GM12873 (cell line): ENCODE data around the gene PFKFB2.

Source experiments
- CTCF ChIP-seq: IDR thresholded peaks from 2 replicates; pipeline ENCODE4 v1.5.1; 2012; ENCODE audit warnings: low read depth, mild to moderate bottlenecking, moderate library complexity, low read length, control low read depth; ENCODE audit not compliant: insufficient read depth; ENCODE audit errors: missing control alignments

Gene PFKFB2

GRCh38 chr1:207052911-207053769 is at the start of gene PFKFB2:
Gene PFKFB2 (plus strand): TSS chr1:207053275. CDS start chr1:207054718, 1,443 bp downstream.
- peak; percentile 8 for TF ChIP-seq CTCF

DNA sequence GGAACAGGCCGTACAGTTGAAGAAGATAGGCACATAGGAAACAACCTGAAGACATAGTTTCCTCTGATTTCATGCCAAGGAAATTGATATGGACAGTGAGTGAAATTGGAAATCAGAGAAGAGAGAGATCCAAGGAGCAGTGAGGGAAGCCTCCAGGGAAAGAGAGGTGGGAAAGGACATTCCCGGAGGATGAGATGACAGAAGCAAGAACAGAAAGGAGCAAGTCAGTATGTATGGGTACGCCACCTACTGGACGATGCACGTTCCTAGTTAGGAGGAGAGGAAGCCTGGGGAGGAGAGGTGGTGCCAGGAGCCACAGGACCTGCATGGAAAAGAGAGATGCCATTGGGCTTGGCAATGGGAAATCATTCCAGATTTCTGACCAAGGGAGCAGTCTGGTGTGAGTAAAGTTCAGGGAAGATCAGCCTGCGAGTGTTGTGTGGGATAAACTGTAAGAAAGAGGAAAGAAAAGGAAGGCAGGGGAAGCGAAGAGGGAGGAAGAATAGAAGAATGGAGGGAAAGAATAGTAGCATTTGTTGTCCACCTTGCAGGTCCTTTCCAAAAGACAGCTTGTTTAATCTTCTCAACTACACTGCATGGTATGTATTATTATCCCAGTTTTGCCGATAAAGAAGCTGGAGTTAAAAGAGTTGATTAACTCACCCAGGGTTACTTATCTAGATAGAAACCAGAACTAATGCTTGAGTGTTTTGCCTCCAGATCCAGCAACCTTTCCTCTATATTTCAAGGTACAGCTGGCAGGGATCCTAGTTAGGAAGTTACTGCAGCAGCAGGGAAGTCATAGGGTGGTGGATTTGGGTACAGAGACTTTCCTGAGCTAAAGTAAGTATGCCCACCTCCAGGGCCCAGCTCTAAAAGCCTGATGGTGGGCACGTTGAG is 47.9 kb upstream of the PFKFB2 start:
- peak; percentile 92 for TF ChIP-seq CTCF

DNA sequence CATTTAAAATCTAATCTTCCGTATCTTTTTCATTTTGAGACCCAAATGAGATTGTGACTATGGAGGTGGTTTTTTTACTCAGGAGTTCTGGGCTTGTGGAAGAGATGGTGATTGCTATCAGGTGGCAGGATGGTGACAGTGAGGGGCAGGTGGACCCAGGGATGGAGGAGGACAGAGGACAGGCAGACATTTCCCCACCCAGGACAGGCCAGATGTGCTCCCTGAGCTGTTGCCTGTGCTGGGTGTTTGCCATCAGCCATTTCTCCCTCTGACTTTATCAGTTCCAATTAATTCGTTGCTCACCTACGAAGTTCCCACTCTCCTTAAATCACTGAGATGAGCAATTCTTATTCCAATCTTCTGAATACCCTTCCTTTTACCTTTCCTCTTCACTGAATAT is 47.0 kb upstream of the PFKFB2 start:
- no peak for TF ChIP-seq CTCF

- TF ChIP-seq CTCF: no peak
Observed at GRCh38 chr1:207006914-207007313, 46.2 kb upstream of the PFKFB2 start.

DNA sequence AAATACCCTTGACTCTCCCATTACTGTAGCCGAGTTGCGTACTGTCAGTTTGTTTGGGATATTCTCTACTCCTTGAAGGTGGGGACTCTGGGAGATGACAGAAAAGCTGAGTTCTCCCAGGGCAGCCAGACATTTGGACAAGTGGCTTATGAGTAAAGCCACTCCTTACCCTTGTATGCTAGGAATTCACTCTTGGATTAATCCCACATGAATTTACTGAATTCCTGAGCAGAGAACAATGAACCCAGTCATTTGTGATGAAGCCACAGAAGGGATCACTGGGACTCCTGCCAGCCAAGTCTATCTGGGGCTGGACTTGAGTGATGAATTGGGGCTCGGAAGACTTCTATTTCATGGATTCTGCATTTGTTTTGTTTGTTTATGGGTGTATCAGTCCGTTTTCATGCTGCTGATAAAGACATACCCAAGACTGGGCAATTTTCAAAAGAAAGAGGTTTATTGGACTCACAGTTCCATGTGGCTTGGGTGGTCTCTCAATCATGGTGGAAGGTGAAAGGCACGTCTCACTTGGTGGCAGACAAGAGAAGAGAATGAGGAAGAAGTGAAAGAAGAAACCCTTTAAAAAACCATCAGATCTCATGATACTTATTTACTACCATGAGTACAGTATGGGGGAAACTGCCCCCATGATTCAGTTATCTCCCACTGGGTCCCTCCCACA is 45.6 kb upstream of the PFKFB2 start:
- no peak for TF ChIP-seq CTCF

GRCh38 chr1:207009182-207009850 is 43.8 kb upstream of the PFKFB2 start:
- no peak for TF ChIP-seq CTCF
